ENCODE data around the gene FAHD1.

DNA sequence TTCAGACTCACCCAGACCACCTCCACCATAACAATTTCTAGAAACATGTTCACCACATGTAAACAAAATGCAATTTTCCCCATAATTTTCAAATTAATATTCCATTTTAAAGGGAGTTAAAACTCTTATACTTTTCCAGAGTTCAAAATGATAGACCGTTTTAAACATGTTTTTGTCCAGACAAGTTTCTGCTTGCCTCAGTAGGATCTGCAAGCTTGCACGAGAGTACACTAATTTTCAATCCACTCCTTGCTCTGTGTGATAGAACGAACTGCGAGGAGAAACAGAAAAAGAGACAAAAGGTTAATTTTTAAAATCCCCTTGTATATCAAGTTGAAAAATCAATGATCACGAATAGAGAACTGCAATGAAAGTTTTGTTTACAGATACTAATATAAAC is 7.1 kb downstream of the FAHD1 start:
- TF ChIP-seq, protein P1, sequence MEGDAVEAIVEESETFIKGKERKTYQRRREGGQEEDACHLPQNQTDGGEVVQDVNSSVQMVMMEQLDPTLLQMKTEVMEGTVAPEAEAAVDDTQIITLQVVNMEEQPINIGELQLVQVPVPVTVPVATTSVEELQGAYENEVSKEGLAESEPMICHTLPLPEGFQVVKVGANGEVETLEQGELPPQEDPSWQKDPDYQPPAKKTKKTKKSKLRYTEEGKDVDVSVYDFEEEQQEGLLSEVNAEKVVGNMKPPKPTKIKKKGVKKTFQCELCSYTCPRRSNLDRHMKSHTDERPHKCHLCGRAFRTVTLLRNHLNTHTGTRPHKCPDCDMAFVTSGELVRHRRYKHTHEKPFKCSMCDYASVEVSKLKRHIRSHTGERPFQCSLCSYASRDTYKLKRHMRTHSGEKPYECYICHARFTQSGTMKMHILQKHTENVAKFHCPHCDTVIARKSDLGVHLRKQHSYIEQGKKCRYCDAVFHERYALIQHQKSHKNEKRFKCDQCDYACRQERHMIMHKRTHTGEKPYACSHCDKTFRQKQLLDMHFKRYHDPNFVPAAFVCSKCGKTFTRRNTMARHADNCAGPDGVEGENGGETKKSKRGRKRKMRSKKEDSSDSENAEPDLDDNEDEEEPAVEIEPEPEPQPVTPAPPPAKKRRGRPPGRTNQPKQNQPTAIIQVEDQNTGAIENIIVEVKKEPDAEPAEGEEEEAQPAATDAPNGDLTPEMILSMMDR (IDR thresholded peaks at IDR 0.05), result no peak
- TF ChIP-seq POLR2A (IDR thresholded peaks at IDR 0.05) (no peak), POLR2AphosphoS5 (IDR thresholded peaks at IDR 0.05) (no peak)
